Measurements from ENCODE around the gene ARMC3. TPM values are rescaled to one million over a fixed set of nuclear protein-coding genes. Genes with fewer than 3 reads are reported as not detected.
A peak's percentile ranks its signal among the peaks of the same experiment; 100 is the strongest.
"Not testable (repeated sequence)": the region's sequence is repeated elsewhere in the genome, so short reads cannot be mapped to it uniquely, and the experiment has no call there.

ARMC3 gene
- total RNA-seq, 1 experiment from 2014 or later: not detected

- Histone ChIP-seq H3K27ac (no peak overlapping the region), H3K4me1 (replicated peaks) (no peaks in the 10 kb centered on the region), H3K4me3 (no peak overlapping the region), H3K36me3 (no peaks in the 10 kb centered on the region), H3K9me3 (replicated peaks) (no peaks in the 10 kb centered on the region), H3K27me3 (replicated peaks) (peaks cover 5% of the 10 kb centered on the region; the same call in 1 of the 2 replicates)
- DNase-seq (ENCODE audit: low read depth in 1 of 2, low spot score in 2 of 2): no peak
These were observed 127.8 kb downstream of the ARMC3 start for GRCh38 chr10:23055424-23056185.

GRCh38 chr10:23056186-23056579 is 128.3 kb downstream of the ARMC3 start:
- Histone ChIP-seq H3K9me3 (replicated peaks) (no peaks in the 10 kb centered on the region), H3K36me3 (no peaks in the 10 kb centered on the region), H3K27me3 (replicated peaks) (peaks cover 5% of the 10 kb centered on the region; the same call in 1 of the 2 replicates), H3K4me1 (replicated peaks) (no peaks in the 10 kb centered on the region), H3K27ac (no peak overlapping the region), H3K4me3 (no peak overlapping the region)
- no peak for DNase-seq (ENCODE audit: low read depth in 1 of 2, low spot score in 2 of 2)

- no peaks in the 10 kb centered on the region for H3K9me3 ChIP-seq (replicated peaks)
- no peaks in the 10 kb centered on the region for H3K36me3 ChIP-seq
- no peak overlapping the region for H3K27ac ChIP-seq
- H3K27me3 ChIP-seq (replicated peaks): peaks cover 5% of the 10 kb centered on the region; the same call in 1 of the 2 replicates
- no peak for DNase-seq (ENCODE audit: low read depth in 1 of 2, low spot score in 2 of 2)
- no peak overlapping the region for H3K4me3 ChIP-seq
- H3K4me1 ChIP-seq (replicated peaks): no peaks in the 10 kb centered on the region
These were observed 130.5 kb downstream of the ARMC3 start for GRCh38 chr10:23058366-23058765.

GRCh38 chr10:23060918-23061317 is 133.1 kb downstream of the ARMC3 start:
- H3K36me3 ChIP-seq: no peaks in the 10 kb centered on the region
- H3K27ac ChIP-seq: no peak overlapping the region
- peaks cover 5% of the 10 kb centered on the region; the same call in 1 of the 2 replicates for H3K27me3 ChIP-seq (replicated peaks)
- DNase-seq (ENCODE audit: low read depth in 1 of 2, low spot score in 2 of 2): no peak
- H3K9me3 ChIP-seq (replicated peaks): no peaks in the 10 kb centered on the region
- no peak overlapping the region for H3K4me3 ChIP-seq
- H3K4me1 ChIP-seq (replicated peaks): no peaks in the 10 kb centered on the region

GRCh38 chr10:23063045-23063972 is 135.5 kb downstream of the ARMC3 start:
- Histone ChIP-seq H3K9me3 (replicated peaks) (no peaks in the 10 kb centered on the region), H3K4me3 (no peak overlapping the region), H3K27ac (no peak overlapping the region), H3K27me3 (replicated peaks) (peaks cover 4% of the 10 kb centered on the region; the same call in 1 of the 2 replicates), H3K36me3 (no peaks in the 10 kb centered on the region), H3K4me1 (replicated peaks) (no peaks in the 10 kb centered on the region)
- DNase-seq (ENCODE audit: low read depth in 1 of 2, low spot score in 2 of 2): no peak

- no peak overlapping the region for H3K27ac ChIP-seq
- no peak for DNase-seq (ENCODE audit: low read depth in 1 of 2, low spot score in 2 of 2)
- no peaks in the 10 kb centered on the region for H3K4me1 ChIP-seq (replicated peaks)
- H3K4me3 ChIP-seq: no peak overlapping the region
- no peaks in the 10 kb centered on the region for H3K27me3 ChIP-seq (replicated peaks)
- H3K9me3 ChIP-seq (replicated peaks): no peaks in the 10 kb centered on the region
- H3K36me3 ChIP-seq: no peaks in the 10 kb centered on the region
These were observed 136.3 kb downstream of the ARMC3 start for GRCh38 chr10:23063973-23064812.

- H3K4me3 ChIP-seq; H3K27ac ChIP-seq; H3K36me3 ChIP-seq; H3K4me1 ChIP-seq (replicated peaks); H3K27me3 ChIP-seq (replicated peaks); DNase-seq (ENCODE audit: low read depth in 1 of 2, low spot score in 2 of 2); H3K9me3 ChIP-seq (replicated peaks): not testable (repeated sequence)
These were observed 136.9 kb downstream of the ARMC3 start for GRCh38 chr10:23064813-23065114.

GRCh38 chr10:23065181-23065948 is 137.5 kb downstream of the ARMC3 start:
- no peak overlapping the region for H3K27ac ChIP-seq
- H3K9me3 ChIP-seq (replicated peaks): no peaks in the 10 kb centered on the region
- H3K4me3 ChIP-seq: no peak overlapping the region
- no peaks in the 10 kb centered on the region for H3K36me3 ChIP-seq
- H3K27me3 ChIP-seq (replicated peaks): no peaks in the 10 kb centered on the region
- DNase-seq (ENCODE audit: low read depth in 1 of 2, low spot score in 2 of 2): no peak
- no peaks in the 10 kb centered on the region for H3K4me1 ChIP-seq (replicated peaks)

- H3K27me3 ChIP-seq (replicated peaks): no peaks in the 10 kb centered on the region
- no peak overlapping the region for H3K27ac ChIP-seq
- no peak for DNase-seq (ENCODE audit: low read depth in 1 of 2, low spot score in 2 of 2)
These were observed 139.5 kb downstream of the ARMC3 start for GRCh38 chr10:23067337-23067736.

GRCh38 chr10:23067939-23068775 is 140.3 kb downstream of the ARMC3 start:
- H3K36me3 ChIP-seq: no peaks in the 10 kb centered on the region
- peak; percentile 42 to 56 for DNase-seq (ENCODE audit: low read depth in 1 of 2, low spot score in 2 of 2)
- no peak overlapping the region for H3K27ac ChIP-seq
- no peak overlapping the region for H3K4me3 ChIP-seq
- no peaks in the 10 kb centered on the region for H3K9me3 ChIP-seq (replicated peaks)
- H3K4me1 ChIP-seq (replicated peaks): no peaks in the 10 kb centered on the region
- no peaks in the 10 kb centered on the region for H3K27me3 ChIP-seq (replicated peaks)

More at GRCh38 chr10:23067337-23067736, 139.5 kb downstream of the ARMC3 start:
- no peaks in the 10 kb centered on the region for H3K36me3 ChIP-seq
- H3K4me1 ChIP-seq (replicated peaks): no peaks in the 10 kb centered on the region
- H3K4me3 ChIP-seq: no peak overlapping the region
- no peaks in the 10 kb centered on the region for H3K9me3 ChIP-seq (replicated peaks)

GRCh38 chr10:23069019-23069815 is 141.4 kb downstream of the ARMC3 start:
- Histone ChIP-seq H3K4me1 (replicated peaks) (no peaks in the 10 kb centered on the region), H3K27ac (no peak overlapping the region), H3K9me3 (replicated peaks) (no peaks in the 10 kb centered on the region), H3K27me3 (replicated peaks) (no peaks in the 10 kb centered on the region), H3K4me3 (no peak overlapping the region), H3K36me3 (no peaks in the 10 kb centered on the region)
- DNase-seq (ENCODE audit: low read depth in 1 of 2, low spot score in 2 of 2): no peak
